Astrocyte of the spinal cord (primary cell): Measurements from ENCODE around the gene FBXO27.
A peak's percentile ranks its signal among the peaks of the same experiment; 100 is the strongest.

ENCODE experiments used
- DNase-seq: peaks from one replicate; pipeline ENCODE4 v3.0.0; 2011; ENCODE audit warnings: low read depth, low spot score
- H3K4me3 ChIP-seq: 2 replicates; pipeline ENCODE4 v1.5.1; 2011; ENCODE audit warnings: low read depth, mild to moderate bottlenecking, low read length, moderate library complexity
- in situ Hi-C: cut with HindIII; loops from 2 replicates; pipeline ENCODE4 v1.10.0; 2017; ENCODE audit warnings: low sequenced_read_pairs
- TF ChIP-seq, protein P1 (sequence below): IDR thresholded peaks from 2 replicates; pipeline ENCODE4 v1.5.1; 2012; ENCODE audit warnings: low read depth, mild to moderate bottlenecking, low read length, inconsistent platforms

Gene FBXO27

DNA sequence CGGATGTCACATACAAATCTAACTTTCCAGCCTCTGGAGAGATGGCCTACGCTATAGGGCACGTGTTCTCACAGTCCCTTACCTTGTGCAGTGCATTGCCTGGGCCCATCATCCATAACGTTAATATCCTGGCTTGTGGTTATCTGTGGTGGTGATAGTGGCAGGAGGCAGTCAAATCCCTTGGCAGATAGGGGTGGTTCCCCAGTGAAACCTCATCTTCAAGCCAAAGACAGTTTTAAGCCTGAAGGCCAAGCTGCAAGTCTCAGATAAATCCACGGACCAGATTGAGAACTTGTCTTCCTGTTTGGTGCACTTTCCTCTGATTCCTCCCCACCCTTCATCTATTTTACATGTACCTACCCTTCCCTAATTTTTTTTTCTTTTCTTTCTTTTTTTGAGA is 52.5 kb downstream of the FBXO27 start:
- no peak for DNase-seq
- TF ChIP-seq, protein P1, sequence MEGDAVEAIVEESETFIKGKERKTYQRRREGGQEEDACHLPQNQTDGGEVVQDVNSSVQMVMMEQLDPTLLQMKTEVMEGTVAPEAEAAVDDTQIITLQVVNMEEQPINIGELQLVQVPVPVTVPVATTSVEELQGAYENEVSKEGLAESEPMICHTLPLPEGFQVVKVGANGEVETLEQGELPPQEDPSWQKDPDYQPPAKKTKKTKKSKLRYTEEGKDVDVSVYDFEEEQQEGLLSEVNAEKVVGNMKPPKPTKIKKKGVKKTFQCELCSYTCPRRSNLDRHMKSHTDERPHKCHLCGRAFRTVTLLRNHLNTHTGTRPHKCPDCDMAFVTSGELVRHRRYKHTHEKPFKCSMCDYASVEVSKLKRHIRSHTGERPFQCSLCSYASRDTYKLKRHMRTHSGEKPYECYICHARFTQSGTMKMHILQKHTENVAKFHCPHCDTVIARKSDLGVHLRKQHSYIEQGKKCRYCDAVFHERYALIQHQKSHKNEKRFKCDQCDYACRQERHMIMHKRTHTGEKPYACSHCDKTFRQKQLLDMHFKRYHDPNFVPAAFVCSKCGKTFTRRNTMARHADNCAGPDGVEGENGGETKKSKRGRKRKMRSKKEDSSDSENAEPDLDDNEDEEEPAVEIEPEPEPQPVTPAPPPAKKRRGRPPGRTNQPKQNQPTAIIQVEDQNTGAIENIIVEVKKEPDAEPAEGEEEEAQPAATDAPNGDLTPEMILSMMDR = no peak
- no peak overlapping the region for H3K4me3 ChIP-seq
- in situ Hi-C loops = no loop called here

DNA sequence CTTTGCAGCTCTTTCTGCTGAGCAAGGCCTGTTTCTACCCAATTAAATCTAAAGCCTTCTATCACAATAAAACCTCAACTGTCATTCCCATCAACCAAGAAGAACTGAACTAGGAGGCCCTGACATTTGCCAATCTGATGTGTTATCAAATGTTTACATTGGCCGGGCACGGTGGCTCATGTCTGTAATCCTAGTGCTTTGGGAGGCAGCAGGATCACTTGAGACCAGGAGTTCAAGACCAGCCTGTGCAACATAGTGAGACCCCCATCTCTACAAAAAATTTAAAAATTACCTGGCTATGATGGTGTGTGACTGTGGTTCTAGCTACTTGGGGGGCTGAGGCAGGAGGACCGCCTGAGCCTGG is 54.0 kb downstream of the FBXO27 start:
- TF ChIP-seq, protein P1 = no peak
- no peak for DNase-seq
- H3K4me3 ChIP-seq = no peak overlapping the region
- in situ Hi-C loops = no loop called here

DNA sequence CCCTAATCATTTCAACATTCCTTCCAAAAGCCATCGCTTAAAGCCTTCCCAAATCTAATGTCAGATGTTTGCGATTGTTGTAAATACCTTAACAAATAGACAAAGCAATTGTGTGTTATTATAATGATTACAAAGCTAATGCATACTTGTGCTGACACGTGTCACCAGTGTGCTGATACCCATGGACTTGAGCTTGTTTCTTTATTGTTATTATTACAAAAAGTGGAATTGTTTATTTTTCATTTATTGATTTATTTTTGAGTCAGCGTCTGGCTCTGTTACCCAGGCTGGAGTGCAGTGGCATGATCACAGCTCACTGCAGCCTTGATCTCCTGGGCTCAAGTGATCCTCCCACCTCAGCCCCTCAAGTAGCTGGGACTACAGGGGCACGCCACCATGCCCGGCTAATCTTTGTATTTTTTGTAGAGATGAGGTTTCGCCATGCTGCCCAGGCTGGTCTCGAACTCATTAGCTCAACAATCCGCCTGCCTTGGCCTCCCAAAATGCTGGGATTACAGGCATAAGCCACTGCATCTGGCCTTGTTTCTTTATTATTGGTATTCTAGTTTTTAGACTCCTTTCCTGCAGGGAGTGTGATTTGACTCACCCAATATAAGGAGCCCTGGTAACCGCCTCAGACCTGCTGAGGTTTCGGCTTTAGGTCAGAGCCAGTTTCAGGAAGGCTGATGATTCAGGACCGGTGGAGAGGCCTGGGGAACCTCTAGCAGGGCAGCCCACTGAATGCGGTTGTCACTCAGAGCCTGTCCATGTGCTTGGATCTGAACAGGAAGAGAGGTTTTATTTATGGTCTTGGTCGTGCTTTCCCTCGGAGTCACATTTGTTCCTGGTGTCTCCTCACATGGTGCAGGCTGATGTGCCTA is 54.7 kb downstream of the FBXO27 start:
- no peak for DNase-seq
- TF ChIP-seq, protein P1 = no peak
- no peak overlapping the region for H3K4me3 ChIP-seq
- in situ Hi-C loops = no loop called here

DNA sequence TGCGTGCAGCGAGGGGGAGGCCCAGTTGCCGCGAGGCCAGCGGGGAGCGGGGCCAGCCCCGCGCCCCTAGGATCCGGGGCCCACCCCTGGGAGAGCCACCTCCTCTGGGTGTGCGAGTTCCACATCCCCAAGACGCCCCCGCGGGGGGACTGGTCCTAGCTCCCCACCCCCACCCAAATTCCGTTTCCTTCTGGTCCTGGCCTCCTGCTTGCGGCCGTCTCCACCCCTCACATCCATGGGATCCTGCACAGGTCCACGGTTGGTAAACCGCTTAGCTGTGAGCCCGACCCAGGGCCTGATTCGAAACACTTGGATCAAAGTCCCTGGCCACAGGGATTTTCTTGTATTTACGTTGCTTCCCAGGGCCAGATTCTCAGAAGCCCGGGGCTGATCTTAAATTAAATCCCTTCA is 56.5 kb downstream of the FBXO27 start:
- DNase-seq = peak; percentile 45
- in situ Hi-C loops = no loop called here
- TF ChIP-seq, protein P1 = no peak

DNA sequence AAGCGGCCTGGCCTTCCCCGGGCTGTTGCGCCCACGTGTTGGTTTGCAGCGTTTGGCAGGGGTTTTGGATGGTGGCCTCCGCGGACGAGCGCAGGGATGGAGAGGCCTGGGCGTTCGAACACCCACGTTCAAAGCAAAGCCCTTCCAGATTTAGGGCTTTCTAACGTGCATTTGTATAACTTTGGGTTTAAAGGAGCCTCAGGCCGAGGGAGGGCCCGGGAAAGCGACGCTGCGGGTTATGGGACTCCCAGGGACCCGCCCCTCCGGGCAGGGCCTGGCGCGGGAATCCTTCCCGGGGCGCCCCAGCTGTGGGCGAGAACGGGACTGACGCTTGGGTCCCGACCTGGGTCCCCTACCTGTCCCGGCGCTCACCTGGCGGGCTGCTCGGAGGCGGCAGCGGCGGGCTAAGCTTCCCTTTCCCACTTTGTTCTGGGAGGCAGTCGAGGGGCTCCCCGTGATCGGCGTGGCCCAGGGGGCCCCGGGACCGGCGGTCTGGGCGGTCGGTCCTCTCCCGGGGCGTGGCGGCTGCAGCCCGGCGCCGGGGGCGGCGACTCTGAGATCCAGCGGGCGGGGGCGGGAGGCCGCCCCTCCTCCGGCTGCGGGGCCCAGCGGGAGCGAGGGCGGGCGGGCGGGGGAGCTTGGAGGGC is 57.0 kb downstream of the FBXO27 start, which contains the start of gene FBXO17:
TSS of gene FBXO17 (minus strand) at position 529 of the 647 bp plus-strand sequence. CDS start 25,423 bp downstream, outside the sequence.
- peak; percentile 54 for DNase-seq
- H3K4me3 ChIP-seq = peak within 1 kb of the TSS; percentile 61
- TF ChIP-seq, protein P1 = no peak
- in situ Hi-C loops = no loop called here

More for the DNA sequence above, 56.5 kb downstream of the FBXO27 start:
- H3K4me3 ChIP-seq = peak overlapping the region; percentile 61

DNA sequence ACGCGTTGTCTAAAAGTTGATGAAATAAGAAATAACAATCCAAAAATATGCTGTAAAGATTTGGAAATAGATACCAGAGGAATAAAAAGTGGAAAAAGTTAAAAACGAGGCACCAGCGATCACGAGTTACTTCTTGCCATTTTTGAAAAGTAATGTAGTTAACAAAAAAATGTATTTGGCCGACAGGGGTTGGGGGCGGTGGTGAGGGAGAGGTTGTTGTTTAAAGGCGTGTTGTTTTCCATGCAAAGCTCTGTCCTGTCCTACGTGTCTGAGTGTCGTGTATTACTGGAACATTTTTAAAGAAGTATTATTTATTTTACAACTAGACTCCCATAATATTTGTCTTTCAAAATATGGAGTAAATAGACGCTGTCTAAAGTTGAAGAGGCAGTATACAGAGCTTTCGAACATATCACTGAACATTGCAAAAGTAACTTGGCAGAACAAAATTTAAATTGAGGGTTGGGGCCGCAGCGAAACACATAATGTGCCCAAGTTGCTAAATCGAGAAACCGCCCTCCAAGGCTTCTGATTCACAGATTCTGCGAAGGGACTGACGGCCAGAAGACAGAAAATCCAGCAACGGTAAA is 57.6 kb downstream of the FBXO27 start:
- no peak for DNase-seq
- peak overlapping the region; percentile 61 for H3K4me3 ChIP-seq
- TF ChIP-seq, protein P1 = no peak
- in situ Hi-C loops = no loop called here
